Measurements from ENCODE around the gene UGT1A3. TPM values are rescaled to one million over a fixed set of nuclear protein-coding genes. Genes with fewer than 3 reads are reported as not detected.

The UGT1A3 gene
- total RNA-seq, 1 donor from 2014 or later, result not detected

DNA sequence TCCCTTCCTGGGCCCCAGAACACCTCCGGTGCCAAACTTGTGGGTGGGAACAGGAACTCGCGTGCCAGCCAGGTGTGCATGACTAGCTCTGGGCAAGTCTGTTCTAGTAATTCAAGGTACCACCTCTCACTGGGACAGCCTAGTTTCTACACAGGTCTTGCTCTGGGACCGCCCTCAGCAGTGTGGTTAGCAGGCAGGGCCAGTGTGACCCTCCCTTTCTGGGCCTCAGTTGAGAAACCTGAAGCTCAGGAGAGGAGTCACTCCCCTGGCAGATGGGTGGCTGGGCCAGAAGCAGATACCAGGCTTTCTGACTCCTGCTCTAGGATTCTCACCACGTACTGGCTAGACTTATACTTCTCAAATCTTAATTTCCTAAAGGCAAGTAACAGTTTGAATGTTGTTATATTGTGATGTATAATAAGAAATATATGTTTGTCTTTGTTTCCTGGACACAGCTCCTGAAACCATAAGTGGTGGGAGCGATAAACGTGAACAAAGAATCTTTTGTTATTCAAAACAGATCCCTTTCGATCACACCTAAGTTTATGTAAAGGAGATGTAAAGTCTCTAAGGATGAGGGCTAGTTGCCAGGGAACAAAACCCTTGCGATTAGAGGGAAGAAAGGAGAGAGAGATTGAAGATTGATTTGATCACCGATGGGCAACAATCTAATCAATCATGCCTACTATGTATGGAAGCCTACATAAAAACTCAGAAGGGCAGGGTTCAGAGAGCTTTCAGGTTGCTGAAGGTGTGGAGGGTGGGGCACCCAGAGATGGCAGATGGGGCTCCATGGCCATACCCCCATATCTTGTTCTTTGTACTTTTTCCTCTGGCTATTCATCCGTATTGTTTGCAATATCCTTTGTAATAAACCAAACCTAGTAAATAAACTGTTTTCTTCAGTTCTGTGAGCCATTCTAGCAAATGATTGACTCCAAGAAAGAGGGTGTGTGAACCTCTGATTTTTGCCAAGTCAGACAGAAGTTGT is 37.1 kb upstream of the UGT1A3 start:
- H3K27ac Mint-ChIP-seq (ENCODE audit: unreplicated experiment), result peak overlapping the region; percentile 63
- no peaks in the 10 kb centered on the region for H3K9me3 Mint-ChIP-seq
- DNase-seq (ENCODE audit: low read depth, low spot score), result no peak
- TF ChIP-seq, protein P1, sequence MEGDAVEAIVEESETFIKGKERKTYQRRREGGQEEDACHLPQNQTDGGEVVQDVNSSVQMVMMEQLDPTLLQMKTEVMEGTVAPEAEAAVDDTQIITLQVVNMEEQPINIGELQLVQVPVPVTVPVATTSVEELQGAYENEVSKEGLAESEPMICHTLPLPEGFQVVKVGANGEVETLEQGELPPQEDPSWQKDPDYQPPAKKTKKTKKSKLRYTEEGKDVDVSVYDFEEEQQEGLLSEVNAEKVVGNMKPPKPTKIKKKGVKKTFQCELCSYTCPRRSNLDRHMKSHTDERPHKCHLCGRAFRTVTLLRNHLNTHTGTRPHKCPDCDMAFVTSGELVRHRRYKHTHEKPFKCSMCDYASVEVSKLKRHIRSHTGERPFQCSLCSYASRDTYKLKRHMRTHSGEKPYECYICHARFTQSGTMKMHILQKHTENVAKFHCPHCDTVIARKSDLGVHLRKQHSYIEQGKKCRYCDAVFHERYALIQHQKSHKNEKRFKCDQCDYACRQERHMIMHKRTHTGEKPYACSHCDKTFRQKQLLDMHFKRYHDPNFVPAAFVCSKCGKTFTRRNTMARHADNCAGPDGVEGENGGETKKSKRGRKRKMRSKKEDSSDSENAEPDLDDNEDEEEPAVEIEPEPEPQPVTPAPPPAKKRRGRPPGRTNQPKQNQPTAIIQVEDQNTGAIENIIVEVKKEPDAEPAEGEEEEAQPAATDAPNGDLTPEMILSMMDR (conservative IDR thresholded peaks at IDR 0.05), result no peak
- no peak overlapping the region for H3K4me3 Mint-ChIP-seq
- no peaks in the 10 kb centered on the region for H3K27me3 Mint-ChIP-seq (ENCODE audit: low read depth)
- no peaks in the 10 kb centered on the region for H3K4me1 Mint-ChIP-seq
- no peaks in the 10 kb centered on the region for H3K36me3 Mint-ChIP-seq (ENCODE audit: low read depth)

DNA sequence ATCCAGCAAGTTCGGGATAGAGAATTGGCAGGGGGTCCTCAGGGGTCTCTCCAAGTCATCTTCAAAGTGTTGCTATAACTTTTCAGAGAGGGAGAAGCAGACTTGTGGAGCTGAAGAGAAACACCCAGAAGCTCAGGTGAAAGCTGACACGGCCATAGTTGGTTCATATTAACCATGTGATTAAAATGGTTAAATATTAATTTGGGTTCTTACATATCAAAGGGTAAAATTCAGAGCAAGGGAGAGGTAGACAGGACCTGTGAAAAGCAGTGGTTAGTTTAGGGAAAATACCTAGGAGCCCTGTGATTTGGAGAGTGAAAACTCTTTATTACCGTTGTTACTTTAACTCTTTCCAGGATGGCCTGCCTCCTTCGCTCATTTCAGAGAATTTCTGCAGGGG is 36.2 kb upstream of the UGT1A3 start, which contains the start of gene UGT1A6:
UGT1A6 (plus strand) TSS at position 243 of the 400 bp plus-strand sequence; CDS start at position 358, 115 bp downstream.
- H3K9me3 Mint-ChIP-seq, result peaks cover 4% of the 10 kb centered on the region
- TF ChIP-seq, protein P1 (conservative IDR thresholded peaks at IDR 0.05), result no peak
- DNase-seq (ENCODE audit: low read depth, low spot score), result no peak
- H3K4me1 Mint-ChIP-seq, result no peaks in the 10 kb centered on the region
- H3K27ac Mint-ChIP-seq (ENCODE audit: unreplicated experiment), result peak within 1 kb of the TSS; percentile 63
- H3K4me3 Mint-ChIP-seq, result no peak within 1 kb of the TSS
- no peaks in the 10 kb centered on the region for H3K27me3 Mint-ChIP-seq (ENCODE audit: low read depth)
- no peaks in the 10 kb centered on the region for H3K36me3 Mint-ChIP-seq (ENCODE audit: low read depth)

DNA sequence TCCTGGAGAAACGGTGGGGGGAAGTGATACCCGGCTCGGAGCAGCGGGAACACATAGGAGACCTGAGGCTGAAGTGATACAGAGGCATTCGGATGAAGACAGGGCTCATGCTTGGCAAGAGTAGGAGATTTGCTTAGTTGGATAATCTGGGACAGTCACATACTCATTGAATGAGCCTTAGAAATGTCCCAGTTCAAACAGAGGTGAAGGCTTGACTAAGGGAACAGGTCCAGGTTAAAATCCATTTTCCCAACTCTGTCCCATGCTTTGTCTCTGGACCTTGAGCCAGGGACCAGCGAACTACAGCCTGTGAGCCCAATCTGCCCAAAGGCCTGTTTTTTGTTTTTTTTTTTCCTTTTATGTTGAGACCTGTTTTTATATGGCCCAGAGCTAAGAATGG is 34.9 kb upstream of the UGT1A3 start:
- Mint-ChIP-seq H3K4me3 (no peak overlapping the region), H3K9me3 (peaks cover 7% of the 10 kb centered on the region), H3K4me1 (peaks cover 2% of the 10 kb centered on the region), H3K27me3 (ENCODE audit: low read depth) (no peaks in the 10 kb centered on the region), H3K36me3 (ENCODE audit: low read depth) (peaks cover under 1% of the 10 kb centered on the region), H3K27ac (ENCODE audit: unreplicated experiment) (no peak overlapping the region)
- TF ChIP-seq, protein P1 (conservative IDR thresholded peaks at IDR 0.05), result no peak
- DNase-seq (ENCODE audit: low read depth, low spot score), result no peak

DNA sequence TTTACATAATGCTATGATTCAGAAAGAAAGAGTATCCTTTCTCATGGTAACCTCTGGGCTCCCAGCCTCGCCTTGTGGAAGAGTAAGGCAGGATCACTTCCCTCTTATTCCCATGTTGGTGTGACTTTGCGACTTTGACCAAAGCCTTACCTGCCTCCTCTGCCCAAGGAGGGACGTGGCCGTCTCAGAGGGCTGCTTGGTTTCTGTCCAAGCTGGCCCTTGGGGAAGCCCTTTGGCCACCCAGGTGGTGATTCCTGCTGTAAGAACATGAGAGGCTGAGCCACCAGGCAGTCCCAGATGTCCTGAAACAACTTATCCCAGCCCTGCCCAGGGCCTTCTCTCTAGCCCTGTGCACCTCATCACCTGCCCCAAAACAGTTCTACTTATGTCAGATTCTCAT is 30.1 kb upstream of the UGT1A3 start:
- Mint-ChIP-seq H3K36me3 (ENCODE audit: low read depth) (peaks cover 3% of the 10 kb centered on the region), H3K4me1 (peaks cover 16% of the 10 kb centered on the region), H3K4me3 (no peak overlapping the region), H3K9me3 (peaks cover 21% of the 10 kb centered on the region), H3K27ac (ENCODE audit: unreplicated experiment) (no peak overlapping the region), H3K27me3 (ENCODE audit: low read depth) (no peaks in the 10 kb centered on the region)
- TF ChIP-seq, protein P1 (conservative IDR thresholded peaks at IDR 0.05), result no peak
- no peak for DNase-seq (ENCODE audit: low read depth, low spot score)

DNA sequence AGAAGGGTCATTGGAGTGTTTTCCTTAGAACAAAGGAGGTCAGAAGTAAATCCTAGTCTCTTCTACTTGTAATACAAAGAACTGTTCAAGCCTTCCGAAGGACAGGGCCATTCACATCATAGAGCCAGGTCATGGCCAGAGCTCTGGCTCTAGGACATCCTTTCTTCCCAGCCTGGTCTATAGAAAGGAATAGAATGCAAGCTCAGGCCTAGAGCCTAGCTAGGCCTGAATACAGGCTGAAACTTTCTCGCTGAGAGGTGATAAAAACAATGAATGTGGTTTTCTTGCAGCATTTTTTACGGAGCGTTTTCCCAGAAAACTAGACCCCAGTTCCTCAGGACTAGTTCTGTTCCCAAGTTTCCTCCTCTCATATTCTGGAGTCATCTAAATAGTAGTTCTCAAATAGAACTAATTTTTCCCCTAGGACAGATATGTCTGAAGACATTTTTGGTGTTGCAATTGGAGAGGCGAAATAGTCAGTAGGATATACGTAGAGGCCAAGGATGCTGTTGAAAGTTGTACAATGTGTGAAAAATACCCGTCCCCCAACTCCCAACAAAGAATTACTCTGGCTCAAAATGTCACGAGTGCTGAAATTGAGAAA is 29.3 kb upstream of the UGT1A3 start:
- Mint-ChIP-seq H3K4me3 (no peak overlapping the region), H3K36me3 (ENCODE audit: low read depth) (peaks cover 6% of the 10 kb centered on the region), H3K27me3 (ENCODE audit: low read depth) (no peaks in the 10 kb centered on the region), H3K9me3 (peaks cover 21% of the 10 kb centered on the region), H3K27ac (ENCODE audit: unreplicated experiment) (peak overlapping the region; percentile 94), H3K4me1 (peaks cover 16% of the 10 kb centered on the region)
- TF ChIP-seq, protein P1 (conservative IDR thresholded peaks at IDR 0.05), result no peak
- DNase-seq (ENCODE audit: low read depth, low spot score), result no peak
